ENCODE data around the gene CCDC174. TPM values are rescaled to one million over a fixed set of nuclear protein-coding genes. Genes with fewer than 3 reads are reported as not detected.
A peak's percentile ranks its signal among the peaks of the same experiment; 100 is the strongest.

The CCDC174 gene
- total RNA-seq = 10 to 100 TPM; 15.8 to 24.0 (median 20.2) TPM

DNA sequence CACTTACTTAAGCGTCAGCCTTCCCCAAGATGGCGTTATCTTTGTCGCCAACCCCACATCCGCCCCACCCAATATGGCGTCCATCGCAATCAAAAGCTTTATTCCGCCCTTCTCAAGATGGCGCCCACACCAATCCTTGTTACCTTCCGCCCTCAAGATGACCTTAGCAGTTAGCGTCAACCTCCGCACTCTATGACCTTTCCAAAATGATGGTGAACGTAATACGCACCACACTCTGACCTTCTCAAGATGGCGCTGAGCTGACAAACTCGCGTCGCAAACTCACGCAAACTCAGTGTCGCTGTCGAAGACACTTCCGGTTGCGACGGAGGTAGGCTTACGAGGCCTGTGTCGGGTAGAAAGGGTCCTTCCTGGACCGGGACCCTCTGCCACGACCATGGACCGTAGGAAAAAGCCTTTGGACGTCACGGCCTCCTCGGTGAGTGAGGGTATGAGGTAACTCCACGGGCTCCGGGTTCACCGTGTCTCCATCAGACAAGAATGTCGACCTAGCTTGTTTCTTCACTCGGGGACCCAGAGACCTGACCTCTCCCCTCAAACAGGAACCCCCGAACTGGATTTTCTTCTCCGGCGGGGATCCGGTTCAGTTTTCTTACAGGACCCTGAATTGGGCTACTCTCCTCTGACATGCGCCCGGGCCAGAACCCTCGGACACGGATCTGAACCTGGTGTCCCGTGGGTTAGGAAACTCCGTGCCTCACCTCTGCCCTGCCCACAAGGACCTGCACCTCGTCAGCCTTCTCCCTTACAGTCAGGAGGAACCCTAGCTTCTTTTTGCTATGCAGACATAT lies at the start of gene CCDC174:
Gene CCDC174 (plus strand): TSS at position 323 of the 812 bp plus-strand sequence. CDS start 75 bp downstream, at position 398.
- H3K27ac ChIP-seq = peak within 1 kb of the TSS; percentile 84 to 93 (median 91)
- H3K27me3 ChIP-seq = no peaks in the 10 kb centered on the region
- peaks cover 13 to 32% (median 19%) of the 10 kb centered on the region in 3 donors for H3K4me1 ChIP-seq
- WGBS, 2 donors (ENCODE audit: low coverage in 1 of 2) = 0 to 1% methylated on average over 9 to 15 of the region's 47 CpGs
- peak within 1 kb of the TSS; percentile 77 to 89 for H3K4me3 ChIP-seq
- peaks cover 4 to 25% of the 10 kb centered on the region in 2 donors for H3K36me3 ChIP-seq
- TF ChIP-seq POLR2A (IDR thresholded peaks at IDR 0.05) = peak; percentile 49 to 58
- peak; percentile 100 for TF ChIP-seq POLR2AphosphoS5 (IDR thresholded peaks at IDR 0.05)
- TF ChIP-seq EP300 (IDR thresholded peaks at IDR 0.05) = no peak
- TF ChIP-seq, protein P1, sequence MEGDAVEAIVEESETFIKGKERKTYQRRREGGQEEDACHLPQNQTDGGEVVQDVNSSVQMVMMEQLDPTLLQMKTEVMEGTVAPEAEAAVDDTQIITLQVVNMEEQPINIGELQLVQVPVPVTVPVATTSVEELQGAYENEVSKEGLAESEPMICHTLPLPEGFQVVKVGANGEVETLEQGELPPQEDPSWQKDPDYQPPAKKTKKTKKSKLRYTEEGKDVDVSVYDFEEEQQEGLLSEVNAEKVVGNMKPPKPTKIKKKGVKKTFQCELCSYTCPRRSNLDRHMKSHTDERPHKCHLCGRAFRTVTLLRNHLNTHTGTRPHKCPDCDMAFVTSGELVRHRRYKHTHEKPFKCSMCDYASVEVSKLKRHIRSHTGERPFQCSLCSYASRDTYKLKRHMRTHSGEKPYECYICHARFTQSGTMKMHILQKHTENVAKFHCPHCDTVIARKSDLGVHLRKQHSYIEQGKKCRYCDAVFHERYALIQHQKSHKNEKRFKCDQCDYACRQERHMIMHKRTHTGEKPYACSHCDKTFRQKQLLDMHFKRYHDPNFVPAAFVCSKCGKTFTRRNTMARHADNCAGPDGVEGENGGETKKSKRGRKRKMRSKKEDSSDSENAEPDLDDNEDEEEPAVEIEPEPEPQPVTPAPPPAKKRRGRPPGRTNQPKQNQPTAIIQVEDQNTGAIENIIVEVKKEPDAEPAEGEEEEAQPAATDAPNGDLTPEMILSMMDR (IDR thresholded peaks at IDR 0.05) = peak in 1 of 4 experiments; percentile 13
- H3K9me3 ChIP-seq = no peaks in the 10 kb centered on the region
- peak; percentile 100 for ATAC-seq

DNA sequence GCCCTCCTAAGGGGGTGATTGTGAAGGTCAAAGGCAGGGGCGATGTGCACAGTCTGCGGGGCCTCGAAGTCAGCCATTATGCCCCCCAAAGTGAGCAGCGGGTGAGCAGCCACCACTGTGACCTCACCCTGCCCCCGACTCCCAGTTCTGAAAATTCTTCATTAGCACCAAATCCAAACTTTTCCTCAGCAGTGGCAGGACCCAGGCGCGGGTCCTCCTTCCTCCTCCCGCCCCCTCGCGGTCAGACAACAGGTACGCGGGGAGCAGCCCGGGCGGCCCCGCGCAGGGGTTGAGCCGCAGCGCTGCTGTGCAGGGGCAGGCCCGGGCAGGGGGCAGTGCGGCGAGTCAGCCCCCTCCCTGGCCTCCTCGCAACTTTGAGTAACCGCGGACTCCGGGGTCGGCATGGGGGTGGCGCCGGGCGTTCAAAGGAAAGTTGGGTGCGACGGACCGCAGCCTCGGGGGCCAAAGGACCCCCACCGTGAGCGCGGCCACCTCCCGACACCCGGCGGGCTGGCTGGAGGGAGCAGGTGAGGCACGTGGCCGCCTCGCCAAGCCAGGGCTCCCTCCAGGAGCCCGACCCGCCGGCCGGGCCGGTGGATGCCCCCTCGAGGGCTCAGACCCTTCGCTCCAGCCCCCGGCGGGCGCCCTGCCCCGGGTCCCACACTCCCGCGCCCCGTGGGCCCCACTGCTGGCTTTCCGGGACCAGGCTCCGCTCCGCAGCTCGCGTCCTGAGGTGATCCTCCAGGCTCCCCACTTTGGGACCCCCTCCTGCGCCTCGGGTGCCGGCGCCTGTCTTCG lies 49.4 kb upstream of the CCDC174 start:
- WGBS, 2 donors (ENCODE audit: low coverage in 1 of 2) = 20% methylated on average over 1 of the region's 66 CpGs; no CpG with 5 or more reads in 1 of the 2 donors
- no peaks in the 10 kb centered on the region for H3K9me3 ChIP-seq
- ATAC-seq = peak; percentile 5
- TF ChIP-seq, protein P1 (IDR thresholded peaks at IDR 0.05) = no peak
- no peak for TF ChIP-seq POLR2A (IDR thresholded peaks at IDR 0.05)
- no peak for TF ChIP-seq POLR2AphosphoS5 (IDR thresholded peaks at IDR 0.05)
- no peak for TF ChIP-seq EP300 (IDR thresholded peaks at IDR 0.05)
- H3K36me3 ChIP-seq = no peaks in the 10 kb centered on the region
- H3K27ac ChIP-seq = no peak overlapping the region
- peaks cover 85% of the 10 kb centered on the region for H3K27me3 ChIP-seq
- peak overlapping the region in 1 of 2 donors; percentile 47 for H3K4me3 ChIP-seq
- H3K4me1 ChIP-seq = peaks cover 0 to 11% (median 6%) of the 10 kb centered on the region in 3 donors

DNA sequence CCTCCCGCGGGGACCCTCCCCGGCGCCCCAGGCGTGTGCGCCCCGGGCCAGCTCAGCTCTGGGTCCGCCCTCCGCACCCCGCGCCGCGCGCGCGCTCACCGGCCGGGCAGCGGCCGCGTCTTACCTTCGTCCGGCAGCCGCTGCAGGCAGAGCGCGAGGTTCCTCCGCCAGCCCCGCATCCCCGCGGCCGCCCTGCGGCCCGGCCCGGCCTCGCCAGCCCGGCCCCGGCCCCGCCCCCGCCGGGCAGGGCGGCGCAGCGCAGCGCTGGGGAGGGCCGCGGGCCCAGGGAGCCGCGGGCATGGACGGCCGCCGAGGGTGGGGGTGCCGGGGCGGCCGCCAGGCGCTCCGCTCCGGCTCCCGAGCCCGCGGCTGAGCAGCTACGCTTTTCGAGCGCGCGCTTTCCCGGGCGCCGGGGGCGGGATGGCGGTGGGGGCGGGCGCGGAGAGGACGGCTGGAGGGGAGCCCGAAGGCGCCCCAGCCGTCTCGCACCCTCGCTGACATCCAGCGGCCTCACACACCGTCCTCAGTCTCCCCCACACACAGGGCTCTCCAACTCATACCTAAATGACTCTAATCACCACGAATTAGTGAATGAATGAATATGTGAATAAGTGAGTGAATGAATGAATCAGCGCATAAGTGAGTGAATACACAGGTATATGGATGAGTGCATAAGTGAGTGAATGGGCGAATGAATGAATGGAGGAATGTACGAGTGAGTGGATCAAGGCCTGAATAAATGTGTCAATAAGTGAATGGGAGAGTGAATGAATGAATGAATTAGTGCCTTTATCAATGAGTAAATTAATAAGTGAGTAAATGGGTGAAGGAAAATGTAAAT lies 48.5 kb upstream of the CCDC174 start:
- Histone ChIP-seq H3K4me3 (peak overlapping the region in 1 of 2 donors; percentile 47), H3K4me1 (peaks cover 0 to 11% (median 6%) of the 10 kb centered on the region in 3 donors), H3K27me3 (peaks cover 79% of the 10 kb centered on the region), H3K36me3 (no peaks in the 10 kb centered on the region), H3K27ac (no peak overlapping the region), H3K9me3 (no peaks in the 10 kb centered on the region)
- peak; percentile 58 for ATAC-seq
- WGBS, 2 donors (ENCODE audit: low coverage in 1 of 2) = 33 to 63% methylated on average over 1 to 3 of the region's 85 CpGs
- TF ChIP-seq POLR2AphosphoS5 (IDR thresholded peaks at IDR 0.05) = no peak
- TF ChIP-seq EP300 (IDR thresholded peaks at IDR 0.05) = no peak
- TF ChIP-seq, protein P1 (IDR thresholded peaks at IDR 0.05) = no peak
- no peak for TF ChIP-seq POLR2A (IDR thresholded peaks at IDR 0.05)

DNA sequence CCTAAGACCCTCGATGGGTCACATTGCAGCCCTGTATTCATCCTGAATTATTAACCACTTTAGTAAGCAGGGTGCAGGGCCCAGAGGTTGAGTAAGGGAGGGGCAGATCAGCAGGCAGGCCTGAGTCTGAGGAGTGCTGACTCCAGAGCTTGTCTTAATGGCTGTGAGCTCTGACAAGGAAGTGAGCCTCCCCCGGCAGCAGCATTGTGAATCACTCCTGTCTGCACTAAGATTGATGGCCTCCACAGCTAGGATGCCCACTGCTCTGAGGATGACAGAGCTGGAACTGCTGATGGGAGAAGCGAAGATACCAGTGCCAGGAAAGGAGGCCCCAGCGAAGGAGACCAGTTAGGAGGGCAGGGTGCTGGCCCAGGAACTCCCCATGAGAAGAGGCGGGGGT lies 46.5 kb upstream of the CCDC174 start:
- Histone ChIP-seq H3K36me3 (no peaks in the 10 kb centered on the region), H3K4me1 (peaks cover 0 to 11% (median 6%) of the 10 kb centered on the region in 3 donors), H3K4me3 (no peak overlapping the region), H3K9me3 (no peaks in the 10 kb centered on the region), H3K27ac (no peak overlapping the region), H3K27me3 (peaks cover 63% of the 10 kb centered on the region)
- ATAC-seq = no peak
- TF ChIP-seq EP300 (IDR thresholded peaks at IDR 0.05) (no peak), POLR2AphosphoS5 (IDR thresholded peaks at IDR 0.05) (no peak), POLR2A (IDR thresholded peaks at IDR 0.05) (no peak)
- TF ChIP-seq, protein P1 (IDR thresholded peaks at IDR 0.05) = no peak
- 67 to 83% methylated on average over 2 of the region's 5 CpGs for WGBS, 2 donors (ENCODE audit: low coverage in 1 of 2)
